GM21619 (cell line): ENCODE measurements around the gene MGLL.
A peak's percentile ranks its signal among the peaks of the same experiment; 100 is the strongest.

Experiments used
- ATAC-seq: cut with Tn5 transposase; IDR thresholded peaks from one replicate; pipeline ENCODE4 v1.9.1; 2021; ENCODE audit not compliant: unreplicated experiment

Gene MGLL

DNA sequence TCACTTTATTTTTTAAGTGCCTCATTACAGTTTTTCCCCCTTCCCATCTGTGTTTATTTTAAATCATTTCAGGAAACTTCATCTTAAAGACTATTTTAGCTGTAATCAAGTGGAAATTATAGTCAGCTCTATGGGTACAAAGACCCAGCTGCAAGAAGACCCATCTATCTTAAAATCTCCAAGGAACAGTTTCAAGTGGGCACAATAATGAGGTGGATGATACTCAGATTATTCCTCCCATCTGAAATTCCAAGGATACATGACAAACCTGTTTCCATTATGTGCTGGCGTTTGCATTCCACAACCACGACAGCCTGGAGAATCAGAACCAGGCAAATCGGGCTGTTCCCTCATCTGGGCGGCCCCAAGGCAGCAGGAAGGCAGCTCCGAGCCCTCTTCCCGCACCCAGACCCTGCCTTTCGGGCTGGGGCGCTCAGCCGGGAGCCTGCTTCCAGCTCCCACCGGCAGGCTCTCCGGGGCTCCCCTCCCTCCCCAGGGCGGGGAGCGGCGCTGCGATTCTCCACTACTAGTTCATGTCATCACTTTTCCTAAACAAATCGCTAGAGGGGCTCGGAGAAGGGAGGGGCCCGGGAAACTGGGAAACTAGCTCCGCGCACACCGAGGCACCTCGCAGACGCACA is at the start of gene MGLL:
MGLL (minus strand) TSS at position 475 of the 641 bp plus-strand sequence; CDS start at position 278, 197 bp downstream.
- ATAC-seq, result peak; percentile 6

DNA sequence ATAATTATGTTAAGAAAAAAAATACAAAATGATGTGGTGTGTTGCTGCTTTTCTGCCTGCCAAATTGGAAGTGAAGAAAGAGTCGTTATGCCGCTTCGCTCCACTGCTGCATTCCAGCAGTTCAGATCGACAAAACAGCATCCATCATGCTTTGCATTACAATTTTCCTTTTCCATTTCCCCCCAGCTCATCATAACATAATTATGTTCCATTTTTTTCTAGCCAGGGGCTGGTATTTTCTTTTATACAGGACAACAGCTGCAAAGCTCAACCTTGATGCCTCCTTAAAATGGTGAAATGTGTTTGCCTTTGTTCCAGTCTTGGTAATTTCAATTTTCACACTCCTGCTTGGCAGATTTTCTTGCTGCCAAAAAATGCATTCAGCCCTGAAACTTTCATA is 47.8 kb upstream of the MGLL start:
- ATAC-seq, result no peak

DNA sequence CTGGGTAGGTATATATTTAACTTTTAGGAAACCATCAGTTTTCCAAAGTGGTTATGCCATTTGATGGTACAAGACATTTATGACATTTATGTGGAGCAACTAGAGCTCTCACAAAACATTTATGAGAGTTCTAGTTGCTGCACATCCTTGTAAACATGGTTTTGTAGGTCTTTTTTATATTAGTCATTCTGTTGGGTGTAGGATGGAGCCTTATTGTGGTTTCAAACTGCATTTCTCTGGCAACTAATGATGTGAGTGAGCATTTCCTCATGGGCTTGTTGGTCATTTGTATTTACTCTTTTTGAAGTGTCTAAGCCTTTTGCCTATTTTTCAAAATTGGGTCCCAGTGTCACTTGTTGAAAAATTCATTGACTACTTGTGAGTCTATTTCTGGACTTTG is 45.7 kb upstream of the MGLL start:
- ATAC-seq, result no peak

DNA sequence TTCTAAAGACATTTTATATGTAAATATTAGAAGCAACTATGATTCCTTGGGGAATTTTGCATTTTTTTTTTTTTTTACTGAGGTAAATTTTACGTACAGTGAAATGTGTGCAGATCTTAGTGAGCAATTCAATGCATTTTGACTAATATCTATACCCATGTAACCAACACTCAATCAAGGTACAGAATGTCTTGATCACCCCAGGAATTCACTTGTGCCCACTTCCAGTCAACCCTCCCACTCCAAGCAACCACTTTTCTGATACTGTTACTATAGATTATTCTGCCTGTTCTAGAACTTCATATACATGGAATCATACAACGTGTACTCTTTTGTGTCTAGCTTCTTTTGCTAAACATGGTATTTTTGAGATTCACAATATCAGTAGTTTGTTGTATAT is 45.1 kb upstream of the MGLL start:
- ATAC-seq, result no peak

DNA sequence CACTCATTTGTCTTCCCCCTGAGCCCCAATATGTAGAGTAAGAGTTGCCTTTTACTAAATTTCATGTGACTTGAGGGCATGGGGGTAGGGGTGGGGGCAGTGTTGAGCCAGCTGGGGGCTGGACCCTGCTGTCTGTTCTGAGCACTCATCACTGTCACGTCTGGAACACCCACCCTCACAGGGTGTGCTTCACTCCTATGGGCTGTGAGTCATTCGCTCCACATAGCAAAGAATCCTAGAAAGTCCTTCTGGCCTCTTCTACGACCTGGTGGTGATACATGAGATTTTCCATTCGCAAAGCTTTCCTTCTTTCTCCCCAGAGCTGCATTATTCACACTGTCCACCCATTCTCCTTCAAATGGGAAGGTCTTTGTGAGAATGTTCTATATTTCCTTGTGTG is 43.6 kb upstream of the MGLL start:
- ATAC-seq, result no peak

DNA sequence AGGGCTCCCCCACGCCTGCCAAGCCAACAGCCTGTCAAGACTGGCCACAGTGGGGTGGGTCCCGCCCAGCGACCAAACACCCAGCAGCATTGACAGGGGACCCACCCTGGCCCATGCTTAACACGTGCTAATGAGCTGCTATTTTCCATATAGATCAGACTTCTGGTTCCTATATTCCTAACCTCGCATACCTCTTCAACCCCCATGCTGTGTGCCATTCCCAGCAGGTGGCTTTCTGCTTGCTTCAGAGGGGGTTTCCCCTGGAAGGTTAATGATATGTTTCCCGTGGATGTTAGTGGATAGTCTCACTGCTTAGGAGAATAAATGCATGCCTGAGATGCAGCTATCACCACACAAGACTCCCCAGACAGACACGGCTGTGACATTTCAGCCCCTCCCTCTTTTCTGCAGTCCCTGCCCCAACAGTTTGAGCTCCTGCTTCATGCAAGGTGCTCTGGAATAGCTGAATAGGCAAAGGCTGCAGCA is 37.9 kb upstream of the MGLL start:
- no peak for ATAC-seq

DNA sequence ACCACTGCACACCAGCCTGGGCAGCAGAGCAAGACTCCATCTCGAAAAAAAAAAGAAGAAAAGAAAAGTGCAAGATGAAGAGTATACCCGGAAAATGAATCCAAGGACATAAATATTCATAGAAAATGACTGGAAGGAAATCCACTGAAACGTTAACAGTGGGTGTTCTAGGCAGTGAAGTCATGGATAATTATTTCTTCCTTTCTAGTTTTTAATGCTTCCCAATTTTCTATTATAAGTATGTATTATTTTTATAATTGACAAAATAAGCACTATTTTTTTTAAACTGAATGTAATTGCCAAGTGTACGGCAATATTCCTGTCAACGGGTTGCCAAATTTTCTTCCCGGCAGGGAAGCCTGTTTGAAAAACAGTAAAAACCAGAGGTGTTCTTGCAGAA is 37.4 kb upstream of the MGLL start:
- no peak for ATAC-seq

DNA sequence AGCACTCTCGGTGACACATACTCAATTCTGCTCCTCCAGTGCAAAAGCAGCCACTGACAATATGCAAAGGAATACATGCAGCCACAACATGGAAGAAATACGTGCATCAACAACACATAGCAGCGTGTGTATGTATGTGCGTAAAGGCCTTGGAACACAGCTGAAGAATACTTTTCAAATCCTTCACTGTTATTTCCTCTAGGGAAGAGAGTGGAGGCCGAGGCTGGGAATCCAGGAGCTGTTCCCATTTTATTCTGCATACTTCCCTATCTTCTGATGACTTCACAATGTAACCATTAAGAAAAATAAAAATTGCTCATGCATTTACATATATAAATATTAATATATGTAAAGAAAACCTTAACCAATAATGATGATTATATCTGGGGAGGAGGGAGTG is 36.6 kb upstream of the MGLL start:
- no peak for ATAC-seq

DNA sequence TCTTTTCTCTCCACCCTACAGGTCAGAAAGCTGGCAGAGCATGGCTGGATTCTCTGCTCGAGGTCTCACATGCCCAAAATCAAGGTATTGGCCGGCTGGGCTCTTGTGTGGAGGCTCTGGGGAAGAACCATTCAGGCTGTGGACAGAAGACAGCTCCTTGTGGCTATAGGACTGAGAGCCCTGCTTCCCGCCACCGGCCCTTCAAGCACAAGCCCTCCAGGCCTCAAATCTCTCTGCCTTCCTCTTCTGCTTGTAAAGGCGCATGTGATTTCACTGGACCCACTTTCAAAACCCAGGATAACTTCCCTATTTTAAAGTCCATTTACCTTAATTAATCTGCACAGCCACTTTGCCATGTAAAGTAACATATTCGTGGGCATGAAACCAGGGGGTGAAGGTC is 36.2 kb upstream of the MGLL start:
- ATAC-seq, result no peak

DNA sequence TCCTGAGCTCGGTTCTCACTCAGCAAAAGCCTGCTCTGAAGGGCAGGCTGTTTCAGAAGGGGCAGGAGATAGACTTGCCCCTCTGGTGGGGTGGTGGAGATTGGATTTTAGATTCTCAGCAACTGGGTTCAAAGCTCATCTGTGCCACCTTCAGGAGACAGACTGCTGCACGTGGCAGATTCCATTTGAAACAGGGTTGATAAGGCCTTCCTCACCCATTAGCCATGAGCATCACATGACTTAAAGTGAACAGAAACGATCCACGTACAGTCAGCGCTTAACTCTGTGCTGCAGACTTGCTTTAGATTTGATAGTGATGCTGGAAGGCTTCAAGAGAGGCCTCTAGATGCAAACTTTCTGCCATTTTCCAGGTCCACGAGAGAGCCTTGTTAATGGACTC is 35.0 kb upstream of the MGLL start:
- ATAC-seq, result no peak

DNA sequence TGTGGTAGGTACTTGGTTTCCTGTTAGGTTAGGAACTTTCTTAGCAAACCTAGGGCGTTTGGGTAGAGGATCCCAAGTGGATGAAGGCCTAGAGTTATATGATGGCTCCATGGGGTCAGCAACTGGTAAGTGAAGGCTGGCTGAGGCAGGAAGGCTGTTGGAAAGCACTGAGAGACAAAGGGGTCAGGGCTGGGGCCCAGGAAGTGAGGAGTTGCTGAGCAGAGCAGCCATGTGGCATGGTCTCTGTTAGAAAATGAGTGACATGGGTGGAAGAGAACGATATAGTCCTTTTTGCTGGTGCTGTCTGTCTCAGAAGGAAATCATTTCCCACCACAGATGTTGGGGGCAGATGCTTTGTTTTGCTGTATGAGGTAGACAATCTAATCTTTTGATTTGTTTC is 34.5 kb upstream of the MGLL start:
- no peak for ATAC-seq

DNA sequence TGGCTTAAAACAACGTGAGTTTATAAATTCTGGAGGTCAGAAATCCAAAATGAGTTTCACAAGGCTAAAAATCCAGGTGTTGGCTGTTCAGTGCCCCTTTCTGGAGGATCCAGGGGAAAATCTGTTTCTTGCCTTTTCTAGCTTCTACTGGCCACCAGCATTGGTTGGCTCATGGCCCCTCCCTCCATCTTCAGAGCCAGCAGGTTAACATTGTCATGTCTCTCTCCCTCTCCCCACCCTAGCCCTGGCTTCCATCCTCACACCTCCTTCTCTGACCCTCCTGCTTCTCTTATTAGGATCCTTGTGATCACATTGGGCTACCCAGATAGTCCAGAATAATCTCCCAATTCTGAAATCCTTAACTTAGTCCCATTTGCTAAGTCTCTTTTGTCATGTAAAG is 32.9 kb upstream of the MGLL start:
- ATAC-seq, result no peak

DNA sequence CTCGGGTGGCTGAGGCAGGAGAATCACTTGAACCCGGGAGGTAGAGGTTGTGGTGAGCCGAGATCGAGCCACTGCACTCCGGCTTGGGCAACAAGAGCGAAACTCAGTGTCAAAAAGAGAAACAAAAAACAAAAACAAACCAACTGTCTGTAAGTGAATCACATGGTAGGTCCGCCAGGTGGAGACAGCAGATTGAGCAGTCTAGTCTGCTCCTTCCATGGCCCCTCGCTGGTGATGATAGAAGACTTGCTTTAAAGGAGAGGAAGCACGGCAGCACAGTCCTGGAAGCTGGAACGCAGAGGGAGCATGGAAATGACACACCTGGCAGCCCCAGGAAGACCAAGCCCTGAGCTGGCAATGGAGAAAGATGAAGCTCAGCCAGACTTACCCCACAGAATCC is 31.4 kb upstream of the MGLL start:
- no peak for ATAC-seq

DNA sequence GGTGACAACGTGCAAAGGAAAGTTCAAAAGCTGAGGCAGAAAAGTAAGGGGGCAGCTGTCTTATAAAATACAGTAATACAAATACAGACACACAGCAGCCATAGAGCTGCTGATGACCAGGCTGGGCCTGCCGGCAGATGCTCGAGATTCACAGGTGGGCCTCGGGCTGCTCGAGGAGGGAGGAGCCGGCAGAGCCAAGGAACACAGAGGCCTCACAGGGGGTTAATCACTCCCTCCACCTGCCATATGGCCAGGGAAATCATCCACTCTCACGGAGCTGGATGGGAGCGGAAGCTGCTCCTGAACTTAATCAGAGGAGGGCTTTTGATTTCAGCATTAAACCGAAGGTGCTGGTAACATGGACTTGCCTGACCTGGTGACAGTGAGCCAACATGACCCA is 29.6 kb upstream of the MGLL start:
- no peak for ATAC-seq

DNA sequence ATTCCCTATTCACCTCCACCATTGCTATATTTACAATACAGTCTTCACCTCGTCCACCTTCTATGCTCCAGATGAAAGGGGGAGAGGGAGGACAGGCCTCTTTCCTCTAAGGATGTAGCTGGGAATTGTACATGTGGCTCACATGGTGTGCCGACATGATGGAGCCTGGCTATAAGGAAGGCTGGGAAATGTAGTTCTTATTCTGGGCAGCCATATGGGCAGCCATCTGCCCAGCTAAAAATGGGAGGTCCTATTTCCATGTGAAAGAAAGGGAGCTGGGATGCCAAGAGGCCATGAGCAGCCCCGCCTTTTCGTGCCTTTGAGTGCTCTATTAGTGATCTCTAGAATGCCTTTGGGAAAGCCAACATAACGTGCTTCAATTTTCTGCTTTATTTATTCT is 27.1 kb upstream of the MGLL start:
- no peak for ATAC-seq

DNA sequence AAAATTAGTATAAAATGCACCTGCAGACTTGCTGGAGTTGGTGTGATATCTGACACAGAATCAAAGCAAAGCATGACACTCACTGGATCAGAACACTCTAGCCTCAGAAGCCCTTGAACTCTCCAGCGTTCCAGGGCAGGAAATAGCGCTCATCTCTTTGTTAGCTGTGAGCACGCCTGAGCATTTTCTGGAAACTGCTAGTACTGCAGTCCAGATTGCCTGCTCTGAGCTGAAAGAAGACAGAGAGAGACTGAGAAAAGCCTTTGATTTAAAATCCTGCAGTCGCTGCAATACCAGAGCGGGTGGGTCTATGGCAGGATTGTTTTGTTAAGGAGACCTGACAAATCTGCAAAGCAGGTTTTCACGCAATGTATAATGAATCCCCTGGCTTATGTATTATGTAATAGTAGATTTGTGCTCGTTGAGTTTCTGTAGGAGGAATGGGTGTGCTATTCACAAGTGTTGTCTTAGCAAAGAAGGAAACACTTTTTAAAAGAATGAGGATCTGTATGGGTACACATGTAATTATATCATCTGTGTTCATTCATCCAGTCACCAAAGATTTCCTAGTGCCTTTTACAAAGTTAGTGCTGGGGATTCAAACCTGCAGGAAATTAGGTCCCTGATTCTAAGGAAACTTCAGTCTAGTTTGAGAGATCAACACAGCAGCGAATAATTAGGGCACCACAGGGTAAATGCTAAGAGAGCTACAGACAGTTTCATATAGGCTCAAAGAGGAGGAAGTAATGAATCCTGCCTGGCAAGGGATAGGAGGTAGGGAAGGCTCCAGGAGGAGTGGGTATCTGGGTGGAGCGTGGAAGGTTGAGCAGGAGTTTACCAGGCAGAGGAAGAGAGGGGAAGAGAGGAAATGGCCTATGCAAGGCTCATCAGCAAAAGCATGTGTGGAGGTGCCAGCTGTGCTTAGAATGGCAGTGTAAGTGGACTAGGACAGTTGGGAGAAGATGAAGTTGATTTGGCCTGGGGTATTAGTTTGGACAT is 26.1 kb upstream of the MGLL start:
- ATAC-seq, result no peak

DNA sequence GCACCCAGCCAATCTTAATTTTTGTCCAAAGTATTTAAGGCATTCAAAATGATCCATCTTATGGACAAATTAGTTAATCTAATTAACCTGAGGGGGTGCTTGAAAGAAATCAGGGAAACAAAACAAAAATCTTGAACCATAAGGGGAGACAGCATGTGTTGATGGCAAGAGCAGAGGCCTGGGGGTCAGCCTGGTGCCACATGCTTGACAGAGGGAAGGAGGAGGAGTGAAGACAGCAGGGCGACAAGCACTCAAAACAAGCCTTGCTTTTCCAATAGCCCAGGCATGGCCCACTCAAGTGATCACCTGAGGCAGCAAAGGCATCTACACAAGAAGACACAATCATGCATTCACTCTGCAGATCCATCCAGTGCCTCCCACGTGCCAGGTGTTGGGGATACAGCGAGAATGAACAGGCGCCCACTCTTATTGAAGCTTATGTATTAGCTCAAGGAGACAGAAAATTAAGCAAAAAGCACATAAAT is 25.0 kb upstream of the MGLL start:
- ATAC-seq, result no peak

DNA sequence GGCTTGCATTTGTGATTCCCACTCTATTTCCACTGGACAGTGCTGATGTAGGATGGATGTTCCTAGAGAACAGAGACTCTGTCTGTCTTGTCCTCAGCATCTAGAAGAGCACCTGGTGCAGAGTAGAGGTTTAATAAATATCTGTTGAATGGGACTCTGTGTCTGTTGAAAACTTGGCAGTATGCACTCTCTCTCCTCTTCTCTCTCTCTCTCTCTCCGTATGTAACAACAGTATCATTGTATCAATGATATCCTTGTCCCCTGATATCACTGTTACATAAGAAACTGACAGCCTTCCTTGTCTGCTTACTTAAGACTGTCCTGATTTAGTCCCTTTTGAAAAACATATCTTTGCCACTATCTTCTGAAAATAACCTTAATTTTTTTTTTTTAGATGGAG is 24.3 kb upstream of the MGLL start:
- ATAC-seq, result no peak

DNA sequence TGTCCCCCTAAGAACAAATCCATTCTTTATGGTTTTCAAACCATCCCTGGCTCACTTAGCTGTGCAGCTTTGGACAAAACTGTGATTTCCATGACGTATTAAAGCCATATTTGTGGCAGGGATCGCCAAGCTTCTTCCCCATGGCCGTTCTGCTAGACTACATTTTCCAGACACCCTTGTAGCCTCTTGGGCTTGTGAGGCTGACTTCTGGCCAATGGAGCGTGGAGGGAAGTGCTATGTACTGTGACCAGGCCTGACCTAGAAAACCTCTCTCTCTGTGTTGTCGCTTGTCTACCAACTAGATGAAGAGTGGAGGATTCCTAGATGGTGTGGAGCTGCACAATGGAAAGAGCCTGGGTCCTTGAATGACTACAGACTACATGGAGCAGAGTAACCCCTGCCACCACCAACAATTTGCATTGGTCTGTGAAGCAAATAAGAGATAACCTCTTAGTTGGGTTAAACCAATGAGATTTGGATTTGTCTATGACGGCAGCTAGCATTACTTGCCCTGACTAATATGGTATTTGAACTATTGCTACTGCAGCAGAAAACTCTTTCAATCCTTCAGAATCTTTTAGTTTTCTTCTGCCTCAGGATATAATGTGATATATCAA is 22.1 kb upstream of the MGLL start:
- ATAC-seq, result no peak

DNA sequence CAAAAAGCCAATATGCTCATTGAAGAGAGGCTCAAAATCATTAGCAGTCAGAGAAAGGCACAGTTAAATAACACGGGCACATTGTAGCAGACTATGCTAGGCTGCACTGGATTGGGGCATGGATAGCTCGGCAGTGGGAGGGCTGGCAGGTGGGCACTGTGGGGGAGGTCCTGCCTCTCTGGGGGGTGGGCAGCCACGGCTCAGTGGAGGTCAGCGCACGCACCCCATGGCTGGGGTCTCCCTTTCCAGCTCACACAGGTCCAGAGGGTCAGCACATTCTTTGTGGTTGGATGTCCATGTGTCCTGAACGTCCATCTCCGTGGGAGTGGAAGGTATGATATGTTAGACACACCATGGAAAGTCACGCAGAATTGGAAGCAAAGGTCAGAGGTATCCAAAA is 18.4 kb upstream of the MGLL start:
- no peak for ATAC-seq

DNA sequence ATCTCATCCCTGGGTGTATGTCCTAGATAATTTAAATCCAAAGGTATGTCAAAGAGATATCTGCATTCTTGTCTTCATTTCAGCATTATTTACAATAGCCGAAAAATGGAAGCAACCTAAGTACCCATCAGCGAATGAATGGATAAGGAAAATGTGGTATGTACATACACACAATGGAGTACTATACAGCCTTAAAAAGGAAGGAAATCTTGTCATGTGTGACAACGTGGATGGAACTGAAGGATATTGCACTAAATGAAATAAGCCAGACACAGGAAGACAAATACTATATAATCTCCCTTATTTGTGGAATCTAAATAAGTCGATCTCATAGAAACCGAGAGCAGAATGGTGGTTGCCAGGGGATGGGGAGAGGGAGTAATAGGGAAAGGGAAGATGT is 16.8 kb upstream of the MGLL start:
- ATAC-seq, result no peak
